Measurements from ENCODE around the gene FRYL.
"Not testable (repeated sequence)": the region's sequence is repeated elsewhere in the genome, so short reads cannot be mapped to it uniquely, and the experiment has no call there.

The FRYL gene

DNA sequence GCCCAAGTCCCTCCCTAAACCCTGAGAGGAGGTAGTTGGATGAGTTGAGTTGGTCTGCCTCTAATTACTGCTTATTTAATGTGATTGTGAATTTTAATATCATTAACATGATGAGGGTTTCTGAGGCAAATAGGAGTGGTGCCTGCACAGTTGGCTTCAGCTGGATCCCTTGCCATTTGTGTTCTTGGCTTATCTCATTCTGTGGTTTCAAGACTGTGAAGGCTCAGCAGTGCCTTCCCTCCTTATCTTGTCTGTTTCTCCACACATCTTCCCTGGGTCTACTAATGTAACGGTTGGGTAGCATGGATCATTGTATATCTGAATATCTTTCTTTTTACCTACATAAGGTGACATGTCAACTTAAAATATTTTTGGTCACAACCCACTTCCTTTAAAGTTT, 298.5 kb downstream of the FRYL start:
- DNase-seq, result no peak

DNA sequence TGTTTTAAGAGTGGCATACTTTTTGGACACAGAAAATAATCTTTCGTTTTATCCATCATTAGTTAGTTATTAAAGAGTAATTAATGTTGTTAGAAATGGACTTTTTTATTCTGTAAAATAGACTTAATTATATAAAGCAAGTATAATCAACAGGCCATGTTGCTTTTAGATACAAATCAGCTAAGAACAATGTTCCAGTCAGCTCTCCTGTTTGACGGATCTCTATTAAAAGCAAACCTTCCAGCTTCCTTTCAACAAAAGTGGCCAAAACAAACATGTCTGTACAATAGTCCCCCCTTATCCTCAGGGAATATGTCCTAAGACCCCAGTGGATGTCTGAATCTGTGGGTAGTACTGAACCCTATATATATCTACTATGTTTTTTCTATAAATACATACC, 301.8 kb downstream of the FRYL start:
- DNase-seq, result no peak

DNA sequence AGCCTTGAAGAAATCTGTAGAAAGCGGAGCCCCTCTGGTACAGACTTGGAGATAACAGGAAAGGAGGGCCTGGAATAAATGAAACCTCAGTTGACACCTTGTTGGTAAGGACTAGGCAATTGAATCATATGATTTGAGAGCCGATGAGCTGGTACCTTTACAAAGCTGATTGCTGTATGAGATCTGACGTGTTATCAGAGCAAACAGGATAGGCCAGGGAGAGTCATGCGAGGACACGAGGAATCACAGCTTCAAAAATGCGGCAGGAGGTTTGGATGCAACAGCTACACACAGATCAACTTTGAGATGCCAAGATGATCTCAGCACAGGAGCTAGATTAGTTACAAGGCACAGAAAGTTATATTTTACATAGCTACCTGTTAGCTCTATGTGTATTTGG, 304.3 kb downstream of the FRYL start:
- no peak for DNase-seq

DNA sequence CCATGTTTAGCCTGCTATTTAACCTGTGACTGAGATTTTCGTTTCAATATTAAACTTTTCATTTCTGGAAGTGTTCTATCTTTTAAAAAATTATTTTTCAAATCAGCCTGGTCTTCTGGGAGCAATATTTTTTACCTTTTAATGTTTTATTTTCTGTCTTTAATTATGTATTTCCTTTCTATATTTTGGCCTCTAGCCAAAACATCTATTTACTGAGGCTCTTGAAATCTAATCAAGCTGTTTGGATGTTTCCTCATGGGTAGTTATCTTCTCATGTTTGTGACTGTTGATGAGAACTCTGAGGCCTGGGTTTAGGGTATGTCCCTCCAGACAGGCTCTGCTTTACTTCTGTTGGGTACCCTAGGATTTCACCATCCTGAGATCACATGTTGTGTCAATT, 307.3 kb downstream of the FRYL start:
- DNase-seq, result no peak

DNA sequence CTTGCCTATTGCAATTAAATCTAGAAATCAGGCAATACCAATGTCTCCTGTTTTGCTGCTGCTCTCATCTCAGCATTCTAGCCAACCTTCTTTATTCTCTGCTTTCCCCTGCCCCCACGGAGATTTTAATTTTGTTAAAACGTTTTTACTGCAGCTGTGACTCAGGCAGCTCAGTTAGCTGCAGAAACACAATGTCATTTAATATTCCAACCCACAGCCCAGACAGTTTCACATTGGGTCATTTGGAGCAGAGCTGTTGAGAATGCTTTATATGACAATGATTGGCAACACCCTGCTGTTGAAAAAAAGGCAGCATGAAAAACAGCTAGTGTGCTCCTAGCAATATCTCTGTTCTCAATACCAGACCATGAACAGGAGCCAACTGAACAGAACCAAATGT, 309.5 kb downstream of the FRYL start:
- no peak for DNase-seq

DNA sequence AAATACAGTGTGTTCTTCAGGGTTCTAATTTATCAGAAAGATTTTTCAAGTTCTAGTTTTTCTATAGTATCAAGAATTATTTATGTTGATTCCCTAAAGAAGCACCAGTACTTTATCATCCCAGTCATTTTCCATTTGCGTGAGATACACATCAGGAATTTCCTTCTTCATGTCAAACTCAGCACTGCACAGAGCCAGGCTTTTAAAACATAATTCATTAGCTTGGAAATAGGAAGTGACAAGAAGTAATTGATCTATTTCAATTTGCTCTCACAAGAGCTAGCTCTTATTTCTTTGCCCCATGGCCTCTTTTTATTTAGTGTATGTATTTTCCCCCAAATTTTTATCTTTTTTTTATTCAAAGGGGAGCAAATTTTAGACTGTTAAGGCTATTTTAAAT, 309.9 kb downstream of the FRYL start:
- no peak for DNase-seq

DNA sequence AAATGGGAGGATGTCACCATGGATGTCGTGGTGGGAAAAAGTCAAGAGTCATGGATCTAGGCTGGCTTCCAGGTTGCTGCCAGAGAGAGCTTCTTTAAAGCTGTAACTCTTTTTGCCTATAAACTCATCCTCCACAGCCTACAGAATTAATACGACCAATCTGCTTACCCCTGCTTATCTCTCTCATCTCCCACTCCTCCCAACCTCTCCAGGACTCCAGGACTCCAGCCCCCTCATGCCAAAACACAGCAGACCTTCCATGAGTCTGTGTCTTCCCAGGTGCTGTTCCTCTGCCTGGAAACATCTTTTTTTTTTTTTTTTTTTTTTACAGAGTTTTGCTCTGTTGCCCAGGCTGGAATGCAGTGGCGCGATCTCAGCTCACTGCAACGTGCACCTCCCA, 312.2 kb downstream of the FRYL start:
- no peak for DNase-seq

DNA sequence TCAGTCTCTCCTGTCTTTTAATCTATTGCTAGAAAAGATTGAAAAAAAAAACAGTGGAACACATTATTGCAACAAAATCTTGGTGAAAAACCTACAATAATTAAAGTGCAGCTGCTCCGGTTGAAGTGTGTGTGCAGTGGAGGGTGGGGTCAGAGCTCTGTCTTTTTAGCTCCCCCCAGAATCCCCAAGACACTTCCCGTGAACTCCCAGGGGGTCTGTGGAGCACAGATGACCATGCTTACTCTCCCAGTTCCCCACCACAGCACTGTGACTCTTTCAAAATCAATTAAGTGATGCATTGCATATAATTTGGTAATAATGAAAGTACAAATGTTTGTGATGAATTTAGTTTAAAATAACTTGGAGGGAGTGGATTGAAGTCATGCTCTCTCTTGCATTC, 312.6 kb downstream of the FRYL start:
- DNase-seq, result no peak

DNA sequence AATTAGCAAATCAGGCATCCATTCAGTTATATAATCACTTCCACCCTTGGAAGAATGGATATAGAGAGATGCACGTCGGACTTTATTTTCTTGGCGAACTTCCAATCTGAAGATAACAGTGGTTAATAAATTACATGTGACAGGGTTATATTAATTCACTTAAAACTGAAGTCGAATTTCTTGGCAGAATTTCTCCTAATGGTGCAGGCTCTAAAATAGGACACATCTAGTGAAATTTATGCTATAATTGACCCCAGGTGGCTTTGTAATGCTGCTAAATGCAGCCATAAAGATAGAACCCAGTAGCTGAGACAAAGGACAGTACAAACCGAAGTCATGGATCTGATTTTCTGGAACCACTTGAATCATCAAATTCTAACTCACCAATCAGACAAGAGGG, 317.7 kb downstream of the FRYL start:
- no peak for DNase-seq

DNA sequence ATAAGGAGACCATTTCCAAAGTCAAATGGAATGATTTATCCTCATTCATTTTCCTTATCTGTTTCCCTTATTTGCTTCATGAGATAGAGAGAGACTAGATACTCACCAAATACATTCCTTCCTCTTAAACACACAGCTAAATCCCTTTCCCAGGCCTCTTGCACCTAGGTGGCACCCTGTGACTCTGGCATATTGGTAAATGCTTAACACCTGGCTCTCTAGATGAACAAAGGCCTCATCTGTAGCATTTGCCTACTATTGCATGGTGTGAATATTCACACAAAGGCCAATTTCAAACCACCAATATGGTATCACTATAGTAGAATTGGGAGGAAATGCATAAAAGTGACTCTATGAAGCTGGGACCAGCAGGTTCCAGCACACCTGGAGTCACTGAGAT, 319.1 kb downstream of the FRYL start:
- no peak for DNase-seq

DNA sequence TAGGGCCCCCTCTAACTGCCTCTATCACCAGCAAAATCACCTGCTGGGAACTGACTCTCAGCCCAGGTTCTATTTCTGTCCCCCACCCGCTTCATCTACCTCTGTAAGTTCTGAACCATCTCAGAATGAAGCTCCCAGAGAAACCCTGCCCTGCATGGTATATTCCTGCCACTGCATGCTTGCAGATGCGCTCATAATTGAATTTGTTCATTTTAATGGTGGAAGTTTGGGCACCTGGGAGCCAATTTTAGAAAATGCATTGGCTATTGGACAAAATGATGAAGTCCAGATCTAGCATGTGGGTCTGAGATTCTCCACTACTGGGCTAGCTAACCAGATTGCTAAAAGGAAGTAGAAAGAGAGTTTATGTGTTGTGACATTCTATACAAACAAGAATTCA, 325.5 kb downstream of the FRYL start:
- no peak for DNase-seq

DNA sequence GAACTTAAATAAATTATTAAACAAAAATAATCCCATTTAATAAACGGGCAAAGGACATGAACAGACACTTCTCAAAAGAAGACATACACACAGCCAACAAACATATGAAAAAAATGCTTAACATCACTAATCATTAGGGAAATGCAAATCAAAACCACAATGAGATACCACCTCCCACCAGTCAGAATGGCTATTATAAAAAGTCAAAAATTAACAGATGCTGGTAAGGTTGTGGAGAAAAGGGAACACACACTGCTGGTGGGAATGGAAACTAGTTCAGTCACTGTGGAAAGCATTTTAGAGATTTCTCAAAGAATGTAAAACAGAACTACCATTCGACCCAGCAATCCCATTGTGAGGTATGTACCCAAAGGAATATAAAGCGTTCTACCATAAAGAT, 328.4 kb downstream of the FRYL start:
- not testable (repeated sequence) for DNase-seq

DNA sequence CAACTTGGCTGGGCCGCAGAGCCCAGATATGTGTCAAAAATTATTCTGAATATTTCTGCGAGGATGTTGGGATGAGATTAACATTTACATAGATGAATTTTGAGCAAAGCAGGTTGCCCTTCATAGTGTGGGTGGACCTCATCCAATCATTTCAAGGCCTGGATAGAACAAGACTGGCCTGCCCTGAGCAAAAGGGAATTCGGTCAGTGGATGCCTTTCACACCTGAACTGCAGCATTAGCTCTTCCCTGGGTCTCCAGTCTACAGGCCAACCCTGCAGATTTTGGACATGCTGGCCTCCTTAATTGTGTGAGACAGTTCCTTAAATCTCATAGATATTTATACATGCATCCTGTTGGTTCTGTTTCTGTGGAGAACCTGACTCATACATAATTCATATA, 329.3 kb downstream of the FRYL start:
- no peak for DNase-seq

DNA sequence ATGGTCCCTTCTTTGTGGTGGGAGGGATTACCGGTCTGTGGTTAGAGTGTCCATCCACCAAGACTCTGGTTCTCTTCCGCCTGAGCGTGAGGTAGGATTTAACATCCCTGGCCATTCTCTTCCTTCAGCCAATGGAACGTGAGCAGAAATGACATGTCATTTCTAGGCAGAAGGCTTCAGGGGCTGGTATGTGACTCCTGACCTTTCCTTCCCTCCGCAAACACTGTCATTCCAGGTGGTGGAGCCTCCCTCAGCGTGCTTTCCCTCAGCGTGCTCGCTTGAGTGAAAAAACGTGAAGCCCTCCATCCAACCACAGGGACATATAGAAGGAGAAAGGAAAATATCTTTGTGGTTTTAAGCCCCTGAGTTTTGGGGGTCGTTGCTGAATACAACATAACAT, 330.9 kb downstream of the FRYL start:
- DNase-seq, result no peak
